A549 (cell line): ENCODE results near the gene SHH. TPM values are rescaled to one million over a fixed set of nuclear protein-coding genes. Genes with fewer than 3 reads are reported as not detected.

Experiments
- ATAC-seq, 2 experiments: fragments of 200-7000 bp in 1 of 2; fragments of >200 bp in 1 of 2; cut with Nextera tagmentation in 1 of 2; cut with Tn5 transposase in 1 of 2; 3 replicates each; pipeline versions ENCODE4 v1.8.0 to v1.9.1; 2018 to 2020; ENCODE audit warnings: mild to moderate bottlenecking in 1 of 2, moderate library complexity in 1 of 2
- CTCF ChIA-PET: fragments of 300-600 bp; sonication (Branson Sonifier 250); formaldehyde crosslinking; extraction: SDS; loops from one replicate; lab custom pipeline; 2021; ENCODE audit warnings: antibody characterized with exemption, inconsistent platforms; lab: Yijun Ruan, JAX
- POLR2A ChIA-PET: fragments of 350-600 bp; formaldehyde crosslinking; extraction: SDS; loops from one replicate; lab custom pipeline; 2021; ENCODE audit warnings: antibody characterized with exemption, inconsistent platforms; lab: Yijun Ruan, JAX
- DNase-seq, 2 experiments: peaks; one replicate each; pipeline versions ENCODE4 v3.0.0 to v3.0.0-alpha.2; 2011 to 2016; ENCODE audit warnings: low read depth in 1 of 2, low spot score in 1 of 2
- FAIRE-seq: peaks from 2 replicates; lab custom pipeline; 2011; peaks lifted over from hg19 to GRCh38; lab: Jason Lieb, UNC
- H3K27ac ChIP-seq, 2 experiments: fragments of >200 bp; sonication (Bioruptor Twin); formaldehyde crosslinking; 3 replicates each; pipeline ENCODE4 v1.5.1; 2016 to 2017
- H3K4me1 ChIP-seq: fragments of >200 bp; sonication (Bioruptor Twin); formaldehyde crosslinking; 3 replicates; pipeline ENCODE4 v1.6.1; 2016
- H3K4me2 ChIP-seq: fragments of >200 bp; sonication (Bioruptor Twin); formaldehyde crosslinking; 3 replicates; pipeline ENCODE4 v1.6.1; 2016
- H3K4me3 ChIP-seq: fragments of >200 bp; sonication (Bioruptor Twin); formaldehyde crosslinking; 3 replicates; pipeline ENCODE4 v1.5.1; 2016
- H3K9me3 ChIP-seq: fragments of >200 bp; sonication (Bioruptor Twin); formaldehyde crosslinking; 3 replicates; pipeline ENCODE4 v1.6.1; 2016
- CHD2 ChIP-seq: fragments of 150-350 bp; IDR thresholded peaks from 2 replicates; pipeline ENCODE4 v1.6.1; 2014; ENCODE audit warnings: low read length; ENCODE audit not compliant: partially characterized antibody
- CHD4 ChIP-seq: fragments of 200-600 bp; sonication (generic); IDR thresholded peaks from 2 replicates; pipeline ENCODE4 v1.6.1; 2016; ENCODE audit warnings: antibody characterized with exemption, mild to moderate bottlenecking, borderline replicate concordance
- CTCF ChIP-seq: fragments of >200 bp; sonication (Bioruptor Twin); formaldehyde crosslinking; IDR thresholded peaks from 3 replicates; pipeline ENCODE4 v1.5.1; 2016
- E2F6 ChIP-seq: IDR thresholded peaks from 2 replicates; pipeline ENCODE4 v1.6.1; 2012; ENCODE audit warnings: low read depth, borderline replicate concordance
- EHF ChIP-seq: fragments of 250-450 bp; sonication (Bioruptor Pico); IDR thresholded peaks from 2 replicates; pipeline ENCODE4 v1.5.0; 2020; ENCODE audit warnings: mild to moderate bottlenecking
- HDAC2 ChIP-seq: fragments of 200-600 bp; sonication (generic); IDR thresholded peaks from 2 replicates; pipeline ENCODE4 v1.6.1; 2016
- HOXB13 ChIP-seq: fragments of 250-450 bp; sonication (Bioruptor Pico); IDR thresholded peaks from 2 replicates; pipeline ENCODE4 v1.5.0; 2020; ENCODE audit warnings: low read depth, mild to moderate bottlenecking, moderate library complexity
- JUN ChIP-seq, 2 experiments: fragments of >200 bp; sonication (Bioruptor Twin); formaldehyde crosslinking; IDR thresholded peaks; 2 replicates in 1 of 2; 3 replicates in 1 of 2; pipeline ENCODE4 v1.6.1; 2016 to 2017
- JUNB ChIP-seq: fragments of >200 bp; sonication (Bioruptor Twin); formaldehyde crosslinking; IDR thresholded peaks from 2 replicates; pipeline ENCODE4 v1.6.1; 2016
- KDM5A ChIP-seq: fragments of 200-600 bp; sonication (generic); IDR thresholded peaks from 2 replicates; pipeline ENCODE4 v1.6.1; 2016; ENCODE audit warnings: antibody characterized with exemption, mild to moderate bottlenecking
- NFE2L2 ChIP-seq: fragments of 150-350 bp; conservative IDR thresholded peaks from 2 replicates; pipeline ENCODE4 v1.6.1; 2014; ENCODE audit warnings: low read length
- NR3C1 ChIP-seq: fragments of >200 bp; sonication (Bioruptor Twin); formaldehyde crosslinking; IDR thresholded peaks from 3 replicates; pipeline ENCODE4 v1.6.1; 2017
- RAD21 ChIP-seq, 2 experiments: fragments of >200 bp in 1 of 2; sonication (Bioruptor Twin) in 1 of 2; formaldehyde crosslinking in 1 of 2; IDR thresholded peaks in 1 of 2; conservative IDR thresholded peaks in 1 of 2; 2 replicates in 1 of 2; 3 replicates in 1 of 2; pipeline ENCODE4 v1.6.1; 2012 to 2018; ENCODE audit warnings: inconsistent platforms in 1 of 2
- RCOR1 ChIP-seq: fragments of 150-350 bp; IDR thresholded peaks from 2 replicates; pipeline ENCODE4 v1.6.1; 2014; ENCODE audit warnings: antibody characterized with exemption, low read length, low read depth
- REST ChIP-seq: fragments of 200-600 bp; sonication (generic); IDR thresholded peaks from 2 replicates; pipeline ENCODE4 v1.6.1; 2016; ENCODE audit warnings: antibody characterized with exemption, mild to moderate bottlenecking, moderate library complexity
- SMC3 ChIP-seq: fragments of >200 bp; sonication (Bioruptor Twin); formaldehyde crosslinking; IDR thresholded peaks from 3 replicates; pipeline ENCODE4 v1.6.1; 2018; ENCODE audit warnings: inconsistent platforms
- TP53 ChIP-seq: fragments of 250-450 bp; sonication (Bioruptor Pico); IDR thresholded peaks from 2 replicates; pipeline ENCODE4 v1.5.0; 2021; ENCODE audit warnings: mild to moderate bottlenecking, moderate library complexity
- ZNF302 ChIP-seq: fragments of 250-450 bp; sonication (Bioruptor Pico); IDR thresholded peaks from 2 replicates; pipeline ENCODE4 v1.9.0; 2021; ENCODE audit warnings: inconsistent platforms, mild to moderate bottlenecking, moderate library complexity
- WGBS: methylation state at CpG from one replicate; pipeline ENCODE4 v1.1.6; 2017; ENCODE audit errors: missing lambda C conversion rate; 5-methylcytosine and 5-hydroxymethylcytosine counted together
- polyA plus RNA-seq, 4 experiments: library from polyadenylated mRNA; depleted of rRNA in 3 of 4; stranded (reverse); fragments of >200 nt; fragmentation: RNase III in 1 of 4; extraction: RNeasy Plus Mini Kit Qiagen cat#74134 plus additional on column Dnase treatment in 1 of 4; gene quantifications; 2 replicates in 3 of 4; 3 replicates in 1 of 4; pipeline ENCODE4 v1.2.3, GENCODE V29; 2011 to 2017
- TF ChIP-seq, protein P1 (sequence below): IDR thresholded peaks from 2 replicates; pipeline ENCODE4 v1.6.1; 2012
- TF ChIP-seq, protein P2 (sequence below): fragments of 450-650 bp; IDR thresholded peaks from 2 replicates; pipeline ENCODE4 v1.6.1; 2014; ENCODE audit warnings: antibody characterized with exemption

The SHH gene
- polyA plus RNA-seq, 2 of the 4 experiments (the other 2 are of a cell fraction): 0.84 to 1.2 TPM

DNA sequence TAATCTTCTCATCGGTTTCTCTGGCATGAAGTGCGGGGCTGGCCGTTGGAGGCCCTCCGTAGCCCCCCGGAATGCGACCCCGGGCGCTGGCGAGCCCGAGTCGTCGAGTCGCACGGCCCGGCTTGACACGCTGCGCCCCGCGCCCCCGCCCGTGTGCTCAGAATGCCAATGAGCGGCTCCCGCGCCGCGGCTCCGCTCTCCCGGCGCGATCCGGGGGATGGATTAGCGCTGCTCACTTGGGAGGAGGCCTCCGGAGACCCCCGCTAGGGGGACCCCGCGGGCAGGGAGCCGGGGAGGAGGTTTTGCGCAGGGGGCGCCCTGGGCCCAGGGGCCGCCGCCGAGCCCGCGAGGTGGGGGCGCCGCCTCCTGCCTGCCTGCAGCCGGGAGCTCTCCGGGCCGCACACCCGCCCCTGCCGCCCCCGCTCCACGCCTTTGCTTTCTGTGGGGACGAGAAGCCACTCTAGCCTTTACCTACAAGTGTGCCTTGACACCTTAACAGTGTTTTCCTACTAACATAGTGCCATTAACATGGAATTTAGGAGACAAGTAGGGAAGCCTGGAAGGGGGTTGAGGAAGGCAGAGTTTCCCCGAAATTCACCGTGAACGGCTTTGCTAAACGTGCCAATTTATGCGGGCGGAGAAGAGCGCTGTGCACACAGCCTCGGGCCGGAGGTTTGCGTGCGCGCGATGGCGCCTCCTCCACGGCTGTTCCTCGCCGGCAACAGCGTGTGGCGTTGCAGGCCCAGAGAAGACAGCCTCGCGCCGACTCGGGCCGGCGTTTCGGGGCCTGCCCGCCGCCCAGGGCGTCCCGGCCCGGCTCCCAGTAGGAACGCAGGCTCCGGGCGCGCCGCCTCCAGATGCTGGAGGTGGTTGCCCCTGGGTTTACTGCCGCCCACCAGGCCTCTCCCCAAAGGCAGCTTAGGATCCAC lies 7.1 kb downstream of the SHH start:
- FAIRE-seq: no peak
- CTCF ChIA-PET: interaction anchor here (0.6 to 7.9 kb wide), 38 partner anchors 8 to 1981 kb away, joined by 3 to 67 read pairs (median 4); no protein-coding TSS in a partner anchor
- H3K4me1 ChIP-seq: peaks cover 32% of the 10 kb centered on the region
- peak overlapping the region; percentile 80 to 85 for H3K27ac ChIP-seq
- TF ChIP-seq RAD21 (conservative IDR thresholded peaks at IDR 0.05 in 1 of 2, IDR thresholded peaks at IDR 0.05 in 1 of 2) (peak; percentile 68 to 78), SMC3 (peak; percentile 60), NFE2L2 (no peak), TP53 (CRISPR knock-in tag) (no peak), NR3C1 (no peak), CHD4 (no peak), E2F6 (peak; percentile 83; the same call in 1 of the 2 replicates), ZNF302 (CRISPR knock-in tag) (no peak), RCOR1 (no peak), HDAC2 (0 out of 2 replicates have a peak, but pooled peaks have one; percentile 44), CHD2 (no peak), EHF (CRISPR knock-in tag) (no peak), JUNB (no peak), HOXB13 (no peak), JUN (IDR thresholded peaks at IDR 0.05) (no peak; a peak in 1 of 5 replicates), REST (no peak), KDM5A (no peak), CTCF (peak; percentile 86)
- TF ChIP-seq, protein P1, sequence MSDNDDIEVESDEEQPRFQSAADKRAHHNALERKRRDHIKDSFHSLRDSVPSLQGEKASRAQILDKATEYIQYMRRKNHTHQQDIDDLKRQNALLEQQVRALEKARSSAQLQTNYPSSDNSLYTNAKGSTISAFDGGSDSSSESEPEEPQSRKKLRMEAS: peak; percentile 68
- TF ChIP-seq, protein P2, sequence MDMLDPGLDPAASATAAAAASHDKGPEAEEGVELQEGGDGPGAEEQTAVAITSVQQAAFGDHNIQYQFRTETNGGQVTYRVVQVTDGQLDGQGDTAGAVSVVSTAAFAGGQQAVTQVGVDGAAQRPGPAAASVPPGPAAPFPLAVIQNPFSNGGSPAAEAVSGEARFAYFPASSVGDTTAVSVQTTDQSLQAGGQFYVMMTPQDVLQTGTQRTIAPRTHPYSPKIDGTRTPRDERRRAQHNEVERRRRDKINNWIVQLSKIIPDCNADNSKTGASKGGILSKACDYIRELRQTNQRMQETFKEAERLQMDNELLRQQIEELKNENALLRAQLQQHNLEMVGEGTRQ: no peak
- TF ChIP-seq, all 56 proteins: peak for 6
- peak; percentile 83 to 91 for DNase-seq
- WGBS: 3% methylated on average over 32 of the region's 91 CpGs
- ATAC-seq: peak; percentile 67 to 83
- H3K4me2 ChIP-seq: peak overlapping the region; percentile 95
- H3K9me3 ChIP-seq: no peaks in the 10 kb centered on the region
- peak overlapping the region; percentile 51 for H3K4me3 ChIP-seq
- POLR2A ChIA-PET: no interaction called here
